GM12878 (cell line): ENCODE results near the gene KRTAP10-11.

Source experiments
- MEF2A ChIP-seq: IDR thresholded peaks from 2 replicates; pipeline ENCODE4 v1.6.1; 2011; ENCODE audit warnings: low read depth, mild to moderate bottlenecking, low read length, moderate library complexity; ENCODE audit not compliant: insufficient read depth
- NRF1 ChIP-seq: conservative IDR thresholded peaks from 2 replicates; pipeline ENCODE4 v1.6.1; 2011; ENCODE audit warnings: mild to moderate bottlenecking, low read depth, low read length, improper control_type of control experiment
- RB1 ChIP-seq: fragments of 450-650 bp; formaldehyde crosslinking; IDR thresholded peaks from 2 replicates; pipeline ENCODE4 v1.6.1; 2017; ENCODE audit warnings: mild to moderate bottlenecking, borderline replicate concordance
- TF ChIP-seq, protein P1 (sequence below), 3 experiments: IDR thresholded peaks in 2 of 3; conservative IDR thresholded peaks in 1 of 3; 2 replicates each; pipeline ENCODE4 v1.5.1; 2011; ENCODE audit warnings: low read depth in 3 of 3, low read length in 3 of 3, mild to moderate bottlenecking in 3 of 3, control low read depth in 2 of 3, moderate library complexity in 2 of 3, inconsistent platforms in 1 of 3, mixed read lengths in 1 of 3; ENCODE audit not compliant: control insufficient read depth in 2 of 3, insufficient read depth in 1 of 3; ENCODE audit errors: extremely low read depth in 1 of 3

GRCh38 chr21:44691686-44692085 is 45.5 kb downstream of the KRTAP10-11 start:
- TF ChIP-seq MEF2A (no peak), RB1 (no peak), NRF1 (no peak)
- TF ChIP-seq, protein P1, sequence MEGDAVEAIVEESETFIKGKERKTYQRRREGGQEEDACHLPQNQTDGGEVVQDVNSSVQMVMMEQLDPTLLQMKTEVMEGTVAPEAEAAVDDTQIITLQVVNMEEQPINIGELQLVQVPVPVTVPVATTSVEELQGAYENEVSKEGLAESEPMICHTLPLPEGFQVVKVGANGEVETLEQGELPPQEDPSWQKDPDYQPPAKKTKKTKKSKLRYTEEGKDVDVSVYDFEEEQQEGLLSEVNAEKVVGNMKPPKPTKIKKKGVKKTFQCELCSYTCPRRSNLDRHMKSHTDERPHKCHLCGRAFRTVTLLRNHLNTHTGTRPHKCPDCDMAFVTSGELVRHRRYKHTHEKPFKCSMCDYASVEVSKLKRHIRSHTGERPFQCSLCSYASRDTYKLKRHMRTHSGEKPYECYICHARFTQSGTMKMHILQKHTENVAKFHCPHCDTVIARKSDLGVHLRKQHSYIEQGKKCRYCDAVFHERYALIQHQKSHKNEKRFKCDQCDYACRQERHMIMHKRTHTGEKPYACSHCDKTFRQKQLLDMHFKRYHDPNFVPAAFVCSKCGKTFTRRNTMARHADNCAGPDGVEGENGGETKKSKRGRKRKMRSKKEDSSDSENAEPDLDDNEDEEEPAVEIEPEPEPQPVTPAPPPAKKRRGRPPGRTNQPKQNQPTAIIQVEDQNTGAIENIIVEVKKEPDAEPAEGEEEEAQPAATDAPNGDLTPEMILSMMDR (IDR thresholded peaks at IDR 0.05 in 2 of 3, conservative IDR thresholded peaks at IDR 0.05 in 1 of 3; ENCODE audit: control insufficient read depth in 2 of 3, extremely low read depth in 1 of 3, insufficient read depth in 1 of 3, low read depth in 3 of 3, low read length in 3 of 3), result no peak
